Measurements from ENCODE around the gene OR5J2.
"Not testable (repeated sequence)": the region's sequence is repeated elsewhere in the genome, so short reads cannot be mapped to it uniquely, and the experiment has no call there.

OR5J2 gene

DNA sequence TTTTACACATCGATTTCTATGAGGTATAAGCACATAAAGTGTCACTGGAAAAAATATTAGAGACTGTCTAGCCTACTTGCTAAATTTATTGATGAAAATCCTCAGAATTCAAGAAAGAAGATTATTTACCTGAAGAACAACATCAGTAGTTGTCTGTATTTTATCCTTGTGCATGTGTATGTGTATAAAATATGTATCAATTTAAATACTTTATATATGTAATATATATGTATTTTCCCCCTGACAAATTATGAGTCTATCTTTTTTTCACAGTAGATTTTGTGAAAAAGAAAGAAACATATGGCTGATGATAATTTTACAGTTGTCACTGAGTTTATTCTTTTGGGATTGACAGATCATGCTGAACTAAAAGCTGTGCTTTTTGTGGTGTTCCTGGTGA lies at the start of gene OR5J2:
TSS of gene OR5J2 (plus strand) at position 301 of the 400 bp plus-strand sequence. CDS start at position 301, 0 bp downstream.
- no peak for DNase-seq

DNA sequence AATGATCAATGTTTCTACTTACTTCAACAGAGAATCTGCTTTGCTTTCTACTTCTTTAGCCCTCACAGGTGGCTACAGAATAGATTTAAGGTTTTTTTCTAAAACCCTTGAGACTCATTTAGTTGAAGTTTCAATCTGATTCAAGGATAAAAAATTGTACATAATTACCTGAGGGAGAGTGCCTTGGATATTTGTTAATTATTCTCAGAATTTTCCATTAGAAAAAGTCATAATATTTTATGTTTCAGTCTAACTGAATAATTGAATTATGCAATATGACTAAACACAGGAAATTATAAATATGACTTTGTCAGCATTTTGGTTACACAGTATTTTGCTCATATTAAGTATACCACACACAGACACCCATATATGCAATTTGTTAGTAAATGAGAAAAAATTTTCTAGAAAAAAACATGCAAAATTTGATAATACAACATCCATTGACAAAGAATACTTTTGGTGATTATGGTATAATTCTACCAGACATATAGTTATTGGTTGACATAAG lies 36.2 kb upstream of the OR5J2 start, which contains the start of gene OR8J3:
TSS of gene OR8J3 (minus strand) at position 51 of the 511 bp plus-strand sequence. CDS start 2,483 bp downstream, outside the sequence.
- DNase-seq: no peak

- not testable (repeated sequence) for DNase-seq
Observed at GRCh38 chr11:56143681-56144080, 32.7 kb upstream of the OR5J2 start.

- no peak for DNase-seq
Observed at GRCh38 chr11:56151376-56151775, 25.0 kb upstream of the OR5J2 start.

DNA sequence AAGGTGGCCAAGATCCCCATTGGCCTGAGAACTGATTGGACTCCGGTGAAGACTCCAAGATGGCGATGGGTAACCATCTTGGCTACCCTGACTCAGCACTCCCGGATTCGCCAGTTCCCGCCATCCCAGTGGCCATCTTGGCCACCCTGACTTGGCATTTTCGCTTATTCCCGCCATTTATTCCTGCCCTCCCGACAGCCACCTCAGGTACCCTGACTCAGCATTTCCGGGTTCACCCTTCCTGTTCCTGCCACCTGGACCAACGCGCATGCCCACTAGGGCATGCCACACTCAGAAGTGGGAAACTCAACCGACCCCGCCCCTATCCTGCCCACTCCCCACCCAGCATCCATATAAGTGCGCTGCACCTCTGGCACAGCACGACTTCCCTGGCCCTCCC lies 24.1 kb upstream of the OR5J2 start:
- no peak for DNase-seq

DNA sequence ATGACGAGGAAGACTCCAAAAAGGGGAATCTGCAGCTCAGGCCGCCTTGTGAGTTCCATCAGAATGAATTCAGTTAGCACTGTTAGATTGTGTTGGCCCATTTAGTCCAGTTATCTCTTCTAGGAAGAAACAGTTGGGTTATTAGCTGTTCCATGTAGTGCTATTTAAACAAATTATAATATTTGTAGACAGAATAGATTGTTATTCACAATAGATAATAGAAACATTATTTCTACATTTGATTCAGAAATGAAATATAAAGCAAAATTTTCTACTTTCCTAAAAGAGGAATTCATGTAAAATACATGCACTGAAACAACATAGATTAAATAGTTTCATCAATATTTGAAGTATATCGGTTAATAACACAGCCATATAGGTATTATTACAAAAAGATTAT lies 16.2 kb upstream of the OR5J2 start, which contains the start of gene OR8K5:
TSS of gene OR8K5 (minus strand) at position 101 of the 400 bp plus-strand sequence. CDS start at position 101, 0 bp downstream.
- DNase-seq: no peak

DNA sequence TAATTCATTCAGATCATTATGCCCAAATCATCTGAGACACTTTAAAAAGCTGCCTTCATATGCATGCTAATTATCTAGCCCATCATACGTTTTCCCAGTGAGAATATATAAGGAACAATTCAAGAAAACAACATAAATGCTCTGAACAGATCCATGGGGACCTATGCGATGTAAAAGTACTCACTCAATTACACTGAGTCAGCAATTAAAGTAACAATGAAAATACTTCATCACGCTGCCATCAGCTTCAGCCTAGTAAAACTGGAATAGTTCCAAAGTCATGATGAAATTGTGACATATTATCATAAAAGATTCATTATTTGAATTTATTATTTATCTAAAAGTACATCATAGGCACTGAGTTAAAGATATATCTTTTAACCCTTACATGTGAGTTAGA lies 12.6 kb upstream of the OR5J2 start:
- no peak for DNase-seq

DNA sequence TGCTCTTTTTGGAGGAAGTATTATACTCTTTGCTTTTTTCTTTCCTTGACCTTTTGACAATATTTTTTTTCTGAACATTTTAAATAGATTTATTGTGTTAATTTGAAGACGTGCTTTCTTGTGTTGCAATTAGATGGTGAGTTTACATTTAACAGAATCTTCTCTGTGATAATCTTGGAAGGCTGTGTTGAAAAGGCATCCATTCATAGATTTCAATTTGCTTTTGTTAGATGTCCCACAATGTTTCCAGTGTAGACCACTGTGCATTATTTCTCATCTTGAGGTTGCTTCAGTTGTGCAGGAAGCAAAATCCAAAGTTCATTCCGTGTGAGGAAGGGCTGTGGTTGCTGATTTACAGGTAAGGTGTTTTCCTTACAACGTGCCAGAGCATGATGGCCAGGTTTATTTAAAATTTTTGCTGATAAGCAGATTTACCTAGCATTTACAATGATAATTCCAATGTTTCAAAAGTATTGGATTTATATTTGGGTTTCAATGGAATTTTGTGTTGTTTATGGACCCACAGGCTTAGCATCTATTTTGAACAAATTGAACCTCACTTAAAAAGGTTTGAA lies 4.1 kb upstream of the OR5J2 start:
- no peak for DNase-seq

GRCh38 chr11:56183459-56183858 lies 7.0 kb downstream of the OR5J2 start:
- no peak for DNase-seq

- DNase-seq: no peak
Observed at GRCh38 chr11:56188602-56189001, 12.2 kb downstream of the OR5J2 start.

- no peak for DNase-seq
Observed at GRCh38 chr11:56196705-56197104, 20.3 kb downstream of the OR5J2 start.

DNA sequence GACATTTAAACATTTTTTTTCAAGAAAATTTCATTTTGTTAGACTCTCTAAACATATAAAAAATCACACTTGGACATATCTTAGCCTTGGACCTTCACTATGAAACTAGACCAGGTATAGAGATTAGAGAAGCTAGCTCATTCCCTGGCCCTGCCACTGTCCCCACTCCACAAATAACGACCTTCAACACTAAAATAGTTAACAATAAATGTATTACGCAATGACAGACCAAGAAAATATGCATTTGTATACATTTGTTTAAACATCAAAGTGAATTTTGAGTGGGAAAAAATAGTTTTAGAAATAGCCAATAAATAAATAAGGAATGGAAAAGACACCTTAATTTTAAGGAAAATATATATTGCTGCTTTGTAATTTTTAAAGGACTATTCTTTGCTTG lies 20.9 kb downstream of the OR5J2 start:
- DNase-seq: no peak

DNA sequence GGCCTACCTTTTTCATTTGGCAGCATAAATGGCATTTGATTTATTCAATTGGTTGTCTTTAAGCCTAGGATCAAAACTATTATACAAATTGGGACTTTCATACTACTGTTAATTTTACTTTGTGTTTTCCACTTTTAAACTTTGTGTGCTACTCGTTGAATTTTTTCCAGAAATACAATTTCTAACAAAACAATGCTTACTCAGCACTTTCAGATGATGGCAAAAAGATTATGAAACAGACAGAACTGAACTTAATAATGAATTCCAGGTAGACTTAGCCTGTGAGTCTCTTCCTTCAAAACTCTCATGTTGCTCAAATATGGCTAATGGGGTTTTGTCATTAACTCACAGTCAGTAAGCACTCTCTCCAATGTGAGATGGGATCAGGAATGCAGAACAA lies 31.4 kb downstream of the OR5J2 start:
- DNase-seq: no peak

DNA sequence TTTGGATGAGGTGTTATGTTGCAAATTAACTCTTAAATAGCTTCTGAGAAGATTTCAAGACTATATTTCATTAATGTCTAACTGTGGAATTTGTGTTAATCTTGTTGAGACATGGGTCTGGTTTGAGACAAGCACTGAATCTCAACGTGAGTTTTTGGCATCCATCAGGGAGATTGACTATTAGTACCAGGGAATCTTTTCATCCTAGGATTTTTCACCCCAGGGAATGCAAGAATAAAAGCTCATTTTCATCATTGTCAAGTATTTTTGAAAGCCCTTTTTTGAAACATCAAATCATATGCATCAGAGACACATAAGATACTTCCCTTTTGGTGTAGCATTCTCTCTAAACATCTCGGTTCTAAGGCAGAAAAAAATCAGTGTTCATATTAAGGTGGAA lies 38.1 kb downstream of the OR5J2 start:
- DNase-seq: no peak

GRCh38 chr11:56219735-56220134 lies 43.3 kb downstream of the OR5J2 start:
- DNase-seq: not testable (repeated sequence)

Measured in activated T-cell treated with anti-CD3 and anti-CD28 coated beads for 4 hours (primary cell).